Neutrophil (primary cell): ENCODE data around the gene PBX3.

Experiments
- H3K27ac ChIP-seq: fragments of 200-600 bp; sonication (generic); 2 replicates; pipeline ENCODE4 v1.5.1; 2016; ENCODE audit warnings: mild to moderate bottlenecking, moderate library complexity
- H3K27me3 ChIP-seq: fragments of 200-600 bp; sonication (generic); 2 replicates; pipeline ENCODE4 v1.6.0; 2016; ENCODE audit warnings: mild to moderate bottlenecking
- H3K36me3 ChIP-seq: fragments of 200-600 bp; sonication (generic); 2 replicates; pipeline ENCODE4 v1.5.1; 2017
- H3K4me1 ChIP-seq, 2 experiments: fragments of 200-600 bp in 1 of 2; sonication (generic) in 1 of 2; 1 replicate in 1 of 2; 2 replicates in 1 of 2; pipeline versions ENCODE4 v1.5.1 to v1.6.1; 2013 to 2016; ENCODE audit warnings: low read depth in 1 of 2, low read length in 1 of 2, mild to moderate bottlenecking in 1 of 2, moderate library complexity in 1 of 2; ENCODE audit not compliant: control insufficient read depth in 1 of 2, insufficient read depth in 1 of 2
- H3K4me3 ChIP-seq, 2 experiments: fragments of 200-600 bp in 1 of 2; sonication (generic) in 1 of 2; 1 replicate in 1 of 2; 2 replicates in 1 of 2; pipeline ENCODE4 v1.5.1; 2013 to 2016; ENCODE audit warnings: low read depth in 1 of 2, low read length in 1 of 2, mild to moderate bottlenecking in 1 of 2, moderate library complexity in 1 of 2
- H3K9me3 ChIP-seq: fragments of 200-600 bp; sonication (generic); 2 replicates; pipeline ENCODE4 v1.5.1; 2016
- CTCF ChIP-seq: fragments of 200-600 bp; sonication (generic); IDR thresholded peaks from 2 replicates; pipeline ENCODE4 v1.5.1; 2016; ENCODE audit warnings: antibody characterized with exemption

Gene PBX3

GRCh38 chr9:125766468-125767221 is 19.5 kb downstream of the PBX3 start:
- Histone ChIP-seq H3K36me3 (no peaks in the 10 kb centered on the region), H3K4me1 (peaks cover 0 to 25% of the 10 kb centered on the region in 2 experiments), H3K9me3 (no peaks in the 10 kb centered on the region), H3K27ac (no peak overlapping the region), H3K27me3 (no peaks in the 10 kb centered on the region), H3K4me3 (no peak overlapping the region)
- TF ChIP-seq CTCF, result no peak

- Histone ChIP-seq H3K27me3 (no peaks in the 10 kb centered on the region), H3K27ac (no peak overlapping the region), H3K4me3 (no peak overlapping the region), H3K4me1 (peaks cover 0 to 20% of the 10 kb centered on the region in 2 experiments), H3K9me3 (no peaks in the 10 kb centered on the region), H3K36me3 (no peaks in the 10 kb centered on the region)
- TF ChIP-seq CTCF, result no peak
Observed at GRCh38 chr9:125767349-125767748, 20.2 kb downstream of the PBX3 start.

- no peak overlapping the region for H3K4me3 ChIP-seq
- H3K36me3 ChIP-seq, result no peaks in the 10 kb centered on the region
- no peak for TF ChIP-seq CTCF
- H3K9me3 ChIP-seq, result no peaks in the 10 kb centered on the region
- H3K27me3 ChIP-seq, result no peaks in the 10 kb centered on the region
- peaks cover 7 to 24% of the 10 kb centered on the region in 2 experiments for H3K4me1 ChIP-seq
- H3K27ac ChIP-seq, result no peak overlapping the region
Observed at GRCh38 chr9:125768803-125769202, 21.6 kb downstream of the PBX3 start.

- Histone ChIP-seq H3K9me3 (no peaks in the 10 kb centered on the region), H3K27ac (no peak overlapping the region), H3K4me3 (no peak overlapping the region), H3K36me3 (no peaks in the 10 kb centered on the region), H3K27me3 (no peaks in the 10 kb centered on the region), H3K4me1 (peaks cover 11 to 27% of the 10 kb centered on the region in 2 experiments)
- no peak for TF ChIP-seq CTCF
Observed at GRCh38 chr9:125771037-125771436, 23.9 kb downstream of the PBX3 start.

GRCh38 chr9:125772740-125773139 is 25.6 kb downstream of the PBX3 start:
- Histone ChIP-seq H3K27ac (no peak overlapping the region), H3K9me3 (no peaks in the 10 kb centered on the region)

More at GRCh38 chr9:125772740-125773139, 25.6 kb downstream of the PBX3 start:
- Histone ChIP-seq H3K4me1 (peaks cover 11 to 27% of the 10 kb centered on the region in 2 experiments), H3K4me3 (no peak overlapping the region), H3K36me3 (no peaks in the 10 kb centered on the region), H3K27me3 (no peaks in the 10 kb centered on the region)
- TF ChIP-seq CTCF, result no peak
